GM12878 (cell line): ENCODE measurements around the gene GFRA1. TPM values are rescaled to one million over a fixed set of nuclear protein-coding genes. Genes with fewer than 3 reads are reported as not detected.

Experiments
- ATAC-seq: fragments of 200-7000 bp; cut with Tn5 transposase; 3 replicates; pipeline ENCODE4 v1.9.1; 2020; ENCODE audit warnings: mild to moderate bottlenecking, moderate library complexity
- BruUV-seq: library from RNA; stranded (reverse); fragments of 400-500 nt; replicated peaks from 2 replicates; lab custom pipeline; 2021; lab: Mats Ljungman, UMichigan
- CTCF ChIA-PET: fragments of 300-600 bp; sonication (Branson Sonifier 250); formaldehyde crosslinking; extraction: SDS; loops from one replicate; lab custom pipeline; 2021; ENCODE audit warnings: inconsistent platforms; lab: Yijun Ruan, JAX
- POLR2A ChIA-PET: fragments of 350-600 bp; formaldehyde crosslinking; extraction: SDS; loops from one replicate; lab custom pipeline; 2021; ENCODE audit warnings: inconsistent platforms; lab: Charles Lee
- RAD21 ChIA-PET: fragments of 300-600 bp; sonication (Branson Sonifier 250); formaldehyde crosslinking; loops from one replicate; lab custom pipeline; 2023; ENCODE audit warnings: antibody characterized with exemption; ENCODE audit not compliant: unreplicated experiment; lab: Charles Lee
- SMC1A ChIA-PET: fragments of 300-600 bp; sonication (Branson Sonifier 250); formaldehyde crosslinking; loops from one replicate; lab custom pipeline; 2023; ENCODE audit not compliant: unreplicated experiment, uncharacterized antibody; lab: Charles Lee
- DNase-seq: peaks from one replicate; pipeline ENCODE4 v3.0.0-alpha.2; 2011; ENCODE audit warnings: low read depth, low spot score
- FAIRE-seq: peaks from 3 replicates; lab custom pipeline; 2011; peaks lifted over from hg19 to GRCh38; lab: Jason Lieb, UNC
- H2AFZ ChIP-seq: 2 replicates; pipeline ENCODE4 v1.6.0; 2011; ENCODE audit warnings: low read depth, low read length, control low read depth; ENCODE audit not compliant: control insufficient read depth
- H3K27ac ChIP-seq: 2 replicates; pipeline ENCODE4 v1.5.1; 2011; ENCODE audit warnings: control low read depth; ENCODE audit not compliant: control insufficient read depth, insufficient read depth
- H3K27me3 ChIP-seq, 2 experiments: replicated peaks in 1 of 2; 2 replicates each; pipeline versions ENCODE4 v1.6.0 to v1.6.1; 2011; ENCODE audit warnings: low read length in 1 of 2; ENCODE audit not compliant: control insufficient read depth in 2 of 2, insufficient read depth in 2 of 2
- H3K36me3 ChIP-seq, 2 experiments: 2 replicates each; pipeline ENCODE4 v1.5.1; 2011; ENCODE audit warnings: low read length in 1 of 2; ENCODE audit not compliant: control insufficient read depth in 2 of 2, insufficient read depth in 2 of 2
- H3K4me1 ChIP-seq: 2 replicates; pipeline ENCODE4 v1.6.1; 2011; ENCODE audit warnings: mild to moderate bottlenecking, low read length, moderate library complexity, mixed read lengths; ENCODE audit not compliant: control insufficient read depth, insufficient read depth
- H3K4me2 ChIP-seq: 2 replicates; pipeline ENCODE4 v1.6.0; 2011; ENCODE audit warnings: control low read depth; ENCODE audit not compliant: control insufficient read depth, insufficient read depth
- H3K4me3 ChIP-seq: fragments of 200-600 bp; sonication (generic); 2 replicates; pipeline ENCODE4 v1.5.1; 2016
- H3K79me2 ChIP-seq: 2 replicates; pipeline ENCODE4 v1.6.0; 2011; ENCODE audit warnings: low read length; ENCODE audit not compliant: control insufficient read depth, insufficient read depth
- H3K9ac ChIP-seq: 2 replicates; pipeline ENCODE4 v1.8.0; 2011; ENCODE audit warnings: low read length, control low read depth, mixed read lengths; ENCODE audit not compliant: control insufficient read depth, insufficient read depth
- H3K9me3 ChIP-seq: replicated peaks from 3 replicates; pipeline ENCODE4 v1.5.1; 2011; ENCODE audit warnings: mild to moderate bottlenecking, low read length; ENCODE audit not compliant: control insufficient read depth, insufficient read depth
- H4K20me1 ChIP-seq: 2 replicates; pipeline ENCODE4 v1.6.0; 2011; ENCODE audit not compliant: control insufficient read depth, insufficient read depth
- ASH2L ChIP-seq: fragments of 300-600, 200-600 bp; sonication (generic); IDR thresholded peaks from 2 replicates; pipeline ENCODE4 v1.6.1; 2017; ENCODE audit warnings: low read depth, mild to moderate bottlenecking, borderline replicate concordance
- BRCA1 ChIP-seq: IDR thresholded peaks from 2 replicates; pipeline ENCODE4 v1.6.1; 2011; ENCODE audit warnings: low read depth, low read length, improper control_type of control experiment
- CBFB ChIP-seq: IDR thresholded peaks from 2 replicates; pipeline ENCODE4 v1.6.1; 2016; ENCODE audit warnings: antibody characterized with exemption, low read depth
- CEBPB ChIP-seq, 2 experiments: fragments of 150-350 bp in 1 of 2; IDR thresholded peaks; 2 replicates each; pipeline ENCODE4 v1.6.1; 2012 to 2014; ENCODE audit warnings: low read depth in 2 of 2, low read length in 2 of 2, borderline replicate concordance in 1 of 2, inconsistent platforms in 1 of 2
- EGR1 ChIP-seq, 2 experiments: IDR thresholded peaks; 1 replicate in 1 of 2; 2 replicates in 1 of 2; pipeline ENCODE4 v1.6.1; 2011 to 2012; ENCODE audit warnings: low read depth in 2 of 2, low read length in 2 of 2, borderline replicate concordance in 1 of 2, mild to moderate bottlenecking in 1 of 2, moderate library complexity in 1 of 2
- GABPA ChIP-seq: IDR thresholded peaks from 2 replicates; pipeline ENCODE4 v1.6.1; 2014; ENCODE audit warnings: antibody characterized with exemption, low read depth, mild to moderate bottlenecking, inconsistent platforms
- HDAC2 ChIP-seq: fragments of 200-600 bp; sonication (generic); IDR thresholded peaks from 2 replicates; pipeline ENCODE4 v1.6.1; 2017
- KLF5 ChIP-seq: fragments of 450-650 bp; IDR thresholded peaks from 2 replicates; pipeline ENCODE4 v1.6.1; 2014; ENCODE audit warnings: mild to moderate bottlenecking; ENCODE audit not compliant: partially characterized antibody
- NR2C1 ChIP-seq: fragments of 450-650 bp; IDR thresholded peaks from 2 replicates; pipeline ENCODE4 v1.6.1; 2017; ENCODE audit warnings: antibody characterized with exemption, mild to moderate bottlenecking, moderate library complexity
- NR2C2 ChIP-seq: IDR thresholded peaks from 2 replicates; pipeline ENCODE4 v1.6.1; 2011; ENCODE audit warnings: borderline replicate concordance, low read depth; ENCODE audit not compliant: control insufficient read depth, insufficient read length
- RAD51 ChIP-seq: fragments of 450-650 bp; IDR thresholded peaks from 2 replicates; pipeline ENCODE4 v1.6.1; 2016; ENCODE audit warnings: moderate library complexity, mild to moderate bottlenecking, inconsistent platforms
- RB1 ChIP-seq: fragments of 450-650 bp; formaldehyde crosslinking; IDR thresholded peaks from 2 replicates; pipeline ENCODE4 v1.6.1; 2017; ENCODE audit warnings: mild to moderate bottlenecking, borderline replicate concordance
- SMAD1 ChIP-seq: fragments of 450-650 bp; IDR thresholded peaks from 2 replicates; pipeline ENCODE4 v1.6.1; 2018; ENCODE audit warnings: mild to moderate bottlenecking, low read depth; ENCODE audit not compliant: partially characterized antibody
- TARDBP ChIP-seq: IDR thresholded peaks from 2 replicates; pipeline ENCODE4 v1.6.1; 2016; ENCODE audit warnings: borderline replicate concordance
- ZSCAN29 ChIP-seq: fragments of 450-650 bp; IDR thresholded peaks from 2 replicates; pipeline ENCODE4 v1.6.1; 2017; ENCODE audit warnings: mild to moderate bottlenecking, moderate library complexity
- ZZZ3 ChIP-seq: IDR thresholded peaks from 2 replicates; pipeline ENCODE4 v1.6.1; 2011; ENCODE audit warnings: low read depth; ENCODE audit not compliant: control insufficient read depth, insufficient read length
- WGBS: methylation state at CpG from one replicate; pipeline ENCODE4 v1.1.6; 2016; ENCODE audit warnings: low lambda C conversion rate; ENCODE audit not compliant: insufficient replicate concordance, insufficient coverage; ENCODE audit errors: missing lambda C conversion rate; 5-methylcytosine and 5-hydroxymethylcytosine counted together
- in situ Hi-C: fragments of 300-500 bp; cut with MboI; formaldehyde crosslinking; loops from 9 replicates; pipeline ENCODE4 v1.14.3; 2018; ENCODE audit warnings: mixed read lengths
- intact Hi-C: fragments of 100-400 bp; cut with micrococcal nuclease; formaldehyde crosslinking; loops from one replicate; pipeline ENCODE4 v1.14.2; 2022; ENCODE audit not compliant: unreplicated experiment
- polyA plus RNA-seq, 11 experiments: library from polyadenylated mRNA; depleted of rRNA in 4 of 11; unstranded in 6 of 11; stranded (reverse) in 5 of 11; fragments of >200 nt; fragmentation: Nextera tagmentation in 4 of 11; fragmentation: Illumina TruSeq in 1 of 11; extraction: Ambion mirVana in 4 of 11; extraction: Trizol in 1 of 11; gene quantifications; 1 replicate in 1 of 11; 2 replicates in 10 of 11; pipeline versions ENCODE4 v1.2.1 to v1.2.3, GENCODE V29; 2011 to 2016; ENCODE audit warnings: inconsistent platforms in 2 of 11, missing spikeins in 2 of 11, low read depth in 1 of 11
- total RNA-seq, 4 experiments: library from RNA; depleted of rRNA in 3 of 4; stranded (reverse); fragments of >200 nt in 3 of 4; fragmentation: Illumina TruSeq in 1 of 4; extraction: Trizol in 1 of 4; gene quantifications; 2 replicates each; pipeline versions ENCODE4 v1.2.1 to v1.2.3, GENCODE V29; 2013 to 2021
- TF ChIP-seq, protein P1 (sequence below): fragments of 450-650 bp; IDR thresholded peaks from 2 replicates; pipeline ENCODE4 v1.6.1; 2017; ENCODE audit warnings: mild to moderate bottlenecking, low read depth, inconsistent platforms; ENCODE audit not compliant: poor library complexity, severe bottlenecking
- TF ChIP-seq, protein P2 (sequence below): IDR thresholded peaks from 2 replicates; pipeline ENCODE4 v1.6.1; 2011; ENCODE audit warnings: borderline replicate concordance, low read depth, mild to moderate bottlenecking, moderate library complexity, mixed read lengths, low read length; ENCODE audit not compliant: insufficient read depth; ENCODE audit errors: extremely low read length
- TF ChIP-seq, protein P3 (sequence below): fragments of 450-650 bp; IDR thresholded peaks from 2 replicates; pipeline ENCODE4 v1.6.1; 2018; ENCODE audit warnings: borderline replicate concordance, mild to moderate bottlenecking; ENCODE audit not compliant: partially characterized antibody
- TF ChIP-seq, protein P4 (sequence below): IDR thresholded peaks from 2 replicates; pipeline ENCODE4 v1.6.1; 2012; ENCODE audit warnings: low read depth, low read length, improper control_type of control experiment

The GFRA1 gene
- total and polyA plus RNA-seq, 10 of the 15 experiments (the other 5 are each of a cell fraction or from before 2014, with no cell fraction given) = 0.05 to 0.19 TPM; not detected in 8

DNA sequence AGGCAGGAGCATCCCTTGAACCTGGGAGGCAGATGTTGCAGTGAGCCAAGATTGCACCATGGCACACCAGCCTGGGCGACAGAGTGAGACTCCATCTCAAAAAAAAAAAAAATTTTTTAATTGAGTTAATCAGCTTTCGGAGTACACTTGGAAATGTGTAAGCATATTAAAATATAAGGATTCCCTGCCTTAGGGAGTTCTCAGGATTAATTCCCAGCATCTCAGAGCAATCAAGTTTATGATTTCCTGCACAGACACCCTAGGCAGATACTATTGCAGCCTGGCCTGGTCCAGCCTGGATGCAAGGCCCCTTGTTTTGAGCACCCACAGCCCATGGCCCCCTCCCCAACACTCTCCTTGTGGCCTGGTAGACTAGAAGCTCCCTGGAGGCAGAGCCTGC lies 39.8 kb downstream of the GFRA1 start:
- POLR2A ChIA-PET = no interaction called here
- in situ Hi-C loops (no loop called here), intact Hi-C loops (no loop called here)
- 17% methylated on average over 2 of the region's 2 CpGs for WGBS
- H2AFZ ChIP-seq = no peak overlapping the region
- no peak for DNase-seq
- no peaks in the 10 kb centered on the region for H3K27me3 ChIP-seq
- no peaks in the 10 kb centered on the region for H3K4me1 ChIP-seq
- no TSS peak for BruUV-seq
- ATAC-seq = no peak
- no peaks in the 10 kb centered on the region for H3K36me3 ChIP-seq
- H4K20me1 ChIP-seq = no peaks in the 10 kb centered on the region
- SMC1A ChIA-PET = interaction anchor here (1.4 kb wide), 1 partner anchor 12 kb away, joined by 3 read pairs; no protein-coding TSS in a partner anchor
- H3K4me3 ChIP-seq = no peak overlapping the region
- RAD21 ChIA-PET = no interaction called here
- no peak overlapping the region for H3K27ac ChIP-seq
- FAIRE-seq = no peak
- TF ChIP-seq ASH2L = no peak
- TF ChIP-seq CEBPB (IDR thresholded peaks at IDR 0.05; ENCODE audit: borderline replicate concordance in 1 of 2, low read depth in 2 of 2, low read length in 2 of 2) = no peak
- TF ChIP-seq RB1 = no peak
- TF ChIP-seq EGR1 (IDR thresholded peaks at IDR 0.05; ENCODE audit: borderline replicate concordance in 1 of 2, low read depth in 2 of 2, low read length in 2 of 2) = no peak
- TF ChIP-seq NR2C2 = no peak
- no peak for TF ChIP-seq BRCA1
- TF ChIP-seq, protein P1, sequence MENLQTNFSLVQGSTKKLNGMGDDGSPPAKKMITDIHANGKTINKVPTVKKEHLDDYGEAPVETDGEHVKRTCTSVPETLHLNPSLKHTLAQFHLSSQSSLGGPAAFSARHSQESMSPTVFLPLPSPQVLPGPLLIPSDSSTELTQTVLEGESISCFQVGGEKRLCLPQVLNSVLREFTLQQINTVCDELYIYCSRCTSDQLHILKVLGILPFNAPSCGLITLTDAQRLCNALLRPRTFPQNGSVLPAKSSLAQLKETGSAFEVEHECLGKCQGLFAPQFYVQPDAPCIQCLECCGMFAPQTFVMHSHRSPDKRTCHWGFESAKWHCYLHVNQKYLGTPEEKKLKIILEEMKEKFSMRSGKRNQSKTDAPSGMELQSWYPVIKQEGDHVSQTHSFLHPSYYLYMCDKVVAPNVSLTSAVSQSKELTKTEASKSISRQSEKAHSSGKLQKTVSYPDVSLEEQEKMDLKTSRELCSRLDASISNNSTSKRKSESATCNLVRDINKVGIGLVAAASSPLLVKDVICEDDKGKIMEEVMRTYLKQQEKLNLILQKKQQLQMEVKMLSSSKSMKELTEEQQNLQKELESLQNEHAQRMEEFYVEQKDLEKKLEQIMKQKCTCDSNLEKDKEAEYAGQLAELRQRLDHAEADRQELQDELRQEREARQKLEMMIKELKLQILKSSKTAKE = no peak
- TF ChIP-seq CBFB = no peak
- TF ChIP-seq KLF5 = no peak
- no peak for TF ChIP-seq ZSCAN29
- TF ChIP-seq, protein P2, sequence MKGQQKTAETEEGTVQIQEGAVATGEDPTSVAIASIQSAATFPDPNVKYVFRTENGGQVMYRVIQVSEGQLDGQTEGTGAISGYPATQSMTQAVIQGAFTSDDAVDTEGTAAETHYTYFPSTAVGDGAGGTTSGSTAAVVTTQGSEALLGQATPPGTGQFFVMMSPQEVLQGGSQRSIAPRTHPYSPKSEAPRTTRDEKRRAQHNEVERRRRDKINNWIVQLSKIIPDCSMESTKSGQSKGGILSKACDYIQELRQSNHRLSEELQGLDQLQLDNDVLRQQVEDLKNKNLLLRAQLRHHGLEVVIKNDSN = no peak
- TF ChIP-seq, protein P3, sequence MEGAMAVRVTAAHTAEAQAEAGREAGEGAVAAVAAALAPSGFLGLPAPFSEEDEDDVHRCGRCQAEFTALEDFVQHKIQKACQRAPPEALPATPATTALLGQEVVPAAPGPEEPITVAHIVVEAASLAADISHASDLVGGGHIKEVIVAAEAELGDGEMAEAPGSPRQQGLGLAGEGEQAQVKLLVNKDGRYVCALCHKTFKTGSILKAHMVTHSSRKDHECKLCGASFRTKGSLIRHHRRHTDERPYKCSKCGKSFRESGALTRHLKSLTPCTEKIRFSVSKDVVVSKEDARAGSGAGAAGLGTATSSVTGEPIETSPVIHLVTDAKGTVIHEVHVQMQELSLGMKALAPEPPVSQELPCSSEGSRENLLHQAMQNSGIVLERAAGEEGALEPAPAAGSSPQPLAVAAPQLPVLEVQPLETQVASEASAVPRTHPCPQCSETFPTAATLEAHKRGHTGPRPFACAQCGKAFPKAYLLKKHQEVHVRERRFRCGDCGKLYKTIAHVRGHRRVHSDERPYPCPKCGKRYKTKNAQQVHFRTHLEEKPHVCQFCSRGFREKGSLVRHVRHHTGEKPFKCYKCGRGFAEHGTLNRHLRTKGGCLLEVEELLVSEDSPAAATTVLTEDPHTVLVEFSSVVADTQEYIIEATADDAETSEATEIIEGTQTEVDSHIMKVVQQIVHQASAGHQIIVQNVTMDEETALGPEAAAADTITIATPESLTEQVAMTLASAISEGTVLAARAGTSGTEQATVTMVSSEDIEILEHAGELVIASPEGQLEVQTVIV = no peak
- no peak for TF ChIP-seq RAD51
- TF ChIP-seq HDAC2 = no peak
- TF ChIP-seq ZZZ3 = no peak
- TF ChIP-seq TARDBP = no peak
- no peak for TF ChIP-seq GABPA
- TF ChIP-seq, protein P4, sequence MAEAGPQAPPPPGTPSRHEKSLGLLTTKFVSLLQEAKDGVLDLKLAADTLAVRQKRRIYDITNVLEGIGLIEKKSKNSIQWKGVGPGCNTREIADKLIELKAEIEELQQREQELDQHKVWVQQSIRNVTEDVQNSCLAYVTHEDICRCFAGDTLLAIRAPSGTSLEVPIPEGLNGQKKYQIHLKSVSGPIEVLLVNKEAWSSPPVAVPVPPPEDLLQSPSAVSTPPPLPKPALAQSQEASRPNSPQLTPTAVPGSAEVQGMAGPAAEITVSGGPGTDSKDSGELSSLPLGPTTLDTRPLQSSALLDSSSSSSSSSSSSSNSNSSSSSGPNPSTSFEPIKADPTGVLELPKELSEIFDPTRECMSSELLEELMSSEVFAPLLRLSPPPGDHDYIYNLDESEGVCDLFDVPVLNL = no peak
- no peak for TF ChIP-seq SMAD1
- no peak for TF ChIP-seq NR2C1
- H3K9ac ChIP-seq = no peak overlapping the region
- CTCF ChIA-PET = no interaction called here
- no peaks in the 10 kb centered on the region for H3K9me3 ChIP-seq
- no peak overlapping the region for H3K4me2 ChIP-seq
- no peaks in the 10 kb centered on the region for H3K79me2 ChIP-seq
